ENCODE results near the gene MGAT5.

MGAT5 gene

GRCh38 chr2:134310107-134311079, 56.5 kb downstream of the MGAT5 start:
- no peaks in the 10 kb centered on the region for H3K4me1 ChIP-seq (ENCODE audit: control insufficient read depth, insufficient read depth, low read length)
- H3K9ac ChIP-seq (ENCODE audit: low read depth, low read length), result no peak overlapping the region
- H3K4me2 ChIP-seq (ENCODE audit: low read length), result no peak overlapping the region
- no peak overlapping the region for H3K4me3 ChIP-seq (ENCODE audit: low read length)
- H3K9me3 ChIP-seq (replicated peaks; ENCODE audit: low read length), result no peaks in the 10 kb centered on the region
- H3K27me3 ChIP-seq (ENCODE audit: control insufficient read depth, insufficient read depth, low read length), result no peaks in the 10 kb centered on the region
- no peaks in the 10 kb centered on the region for H3K36me3 ChIP-seq (ENCODE audit: insufficient read depth, low read length)

GRCh38 chr2:134312482-134312881, 58.6 kb downstream of the MGAT5 start:
- Histone ChIP-seq H3K36me3 (ENCODE audit: insufficient read depth, low read length) (no peaks in the 10 kb centered on the region), H3K4me3 (ENCODE audit: low read length) (no peak overlapping the region), H3K27me3 (ENCODE audit: control insufficient read depth, insufficient read depth, low read length) (no peaks in the 10 kb centered on the region), H3K9ac (ENCODE audit: low read depth, low read length) (no peak overlapping the region), H3K4me2 (ENCODE audit: low read length) (no peak overlapping the region), H3K9me3 (replicated peaks; ENCODE audit: low read length) (no peaks in the 10 kb centered on the region), H3K4me1 (ENCODE audit: control insufficient read depth, insufficient read depth, low read length) (no peaks in the 10 kb centered on the region)

- Histone ChIP-seq H3K4me2 (ENCODE audit: low read length) (no peak overlapping the region), H3K9me3 (replicated peaks; ENCODE audit: low read length) (no peaks in the 10 kb centered on the region), H3K27me3 (ENCODE audit: control insufficient read depth, insufficient read depth, low read length) (no peaks in the 10 kb centered on the region), H3K4me1 (ENCODE audit: control insufficient read depth, insufficient read depth, low read length) (no peaks in the 10 kb centered on the region), H3K36me3 (ENCODE audit: insufficient read depth, low read length) (peaks cover 5% of the 10 kb centered on the region), H3K4me3 (ENCODE audit: low read length) (no peak overlapping the region), H3K9ac (ENCODE audit: low read depth, low read length) (no peak overlapping the region)
Measured at GRCh38 chr2:134314202-134314601, 60.3 kb downstream of the MGAT5 start.

- Histone ChIP-seq H3K9ac (ENCODE audit: low read depth, low read length) (no peak overlapping the region), H3K27me3 (ENCODE audit: control insufficient read depth, insufficient read depth, low read length) (no peaks in the 10 kb centered on the region), H3K4me1 (ENCODE audit: control insufficient read depth, insufficient read depth, low read length) (no peaks in the 10 kb centered on the region), H3K9me3 (replicated peaks; ENCODE audit: low read length) (no peaks in the 10 kb centered on the region), H3K4me3 (ENCODE audit: low read length) (no peak overlapping the region), H3K4me2 (ENCODE audit: low read length) (no peak overlapping the region), H3K36me3 (ENCODE audit: insufficient read depth, low read length) (peaks cover 9% of the 10 kb centered on the region)
Measured at GRCh38 chr2:134314681-134315368, 61.0 kb downstream of the MGAT5 start.

GRCh38 chr2:134315471-134315870, 61.6 kb downstream of the MGAT5 start:
- Histone ChIP-seq H3K9me3 (replicated peaks; ENCODE audit: low read length) (no peaks in the 10 kb centered on the region), H3K9ac (ENCODE audit: low read depth, low read length) (no peak overlapping the region), H3K4me3 (ENCODE audit: low read length) (no peak overlapping the region), H3K36me3 (ENCODE audit: insufficient read depth, low read length) (peaks cover 9% of the 10 kb centered on the region), H3K27me3 (ENCODE audit: control insufficient read depth, insufficient read depth, low read length) (no peaks in the 10 kb centered on the region), H3K4me1 (ENCODE audit: control insufficient read depth, insufficient read depth, low read length) (no peaks in the 10 kb centered on the region), H3K4me2 (ENCODE audit: low read length) (no peak overlapping the region)

- peaks cover 9% of the 10 kb centered on the region for H3K36me3 ChIP-seq (ENCODE audit: insufficient read depth, low read length)
- H3K27me3 ChIP-seq (ENCODE audit: control insufficient read depth, insufficient read depth, low read length), result no peaks in the 10 kb centered on the region
- H3K4me2 ChIP-seq (ENCODE audit: low read length), result no peak overlapping the region
- no peak overlapping the region for H3K9ac ChIP-seq (ENCODE audit: low read depth, low read length)
- H3K4me3 ChIP-seq (ENCODE audit: low read length), result no peak overlapping the region
- no peaks in the 10 kb centered on the region for H3K4me1 ChIP-seq (ENCODE audit: control insufficient read depth, insufficient read depth, low read length)
- no peaks in the 10 kb centered on the region for H3K9me3 ChIP-seq (replicated peaks; ENCODE audit: low read length)
Measured at GRCh38 chr2:134319596-134320254, 65.9 kb downstream of the MGAT5 start.

- H3K4me2 ChIP-seq (ENCODE audit: low read length), result no peak overlapping the region
- H3K9ac ChIP-seq (ENCODE audit: low read depth, low read length), result no peak overlapping the region
- peaks cover 9% of the 10 kb centered on the region for H3K36me3 ChIP-seq (ENCODE audit: insufficient read depth, low read length)
- H3K4me1 ChIP-seq (ENCODE audit: control insufficient read depth, insufficient read depth, low read length), result no peaks in the 10 kb centered on the region
- no peaks in the 10 kb centered on the region for H3K9me3 ChIP-seq (replicated peaks; ENCODE audit: low read length)
- no peak overlapping the region for H3K4me3 ChIP-seq (ENCODE audit: low read length)
- H3K27me3 ChIP-seq (ENCODE audit: control insufficient read depth, insufficient read depth, low read length), result no peaks in the 10 kb centered on the region
Measured at GRCh38 chr2:134320930-134321329, 67.1 kb downstream of the MGAT5 start.

- Histone ChIP-seq H3K27me3 (ENCODE audit: control insufficient read depth, insufficient read depth, low read length) (no peaks in the 10 kb centered on the region), H3K9ac (ENCODE audit: low read depth, low read length) (no peak overlapping the region), H3K9me3 (replicated peaks; ENCODE audit: low read length) (no peaks in the 10 kb centered on the region), H3K4me1 (ENCODE audit: control insufficient read depth, insufficient read depth, low read length) (no peaks in the 10 kb centered on the region), H3K4me3 (ENCODE audit: low read length) (no peak overlapping the region), H3K36me3 (ENCODE audit: insufficient read depth, low read length) (peaks cover 4% of the 10 kb centered on the region), H3K4me2 (ENCODE audit: low read length) (no peak overlapping the region)
Measured at GRCh38 chr2:134323777-134324176, 69.9 kb downstream of the MGAT5 start.

GRCh38 chr2:134324430-134324829, 70.6 kb downstream of the MGAT5 start:
- H3K27me3 ChIP-seq (ENCODE audit: control insufficient read depth, insufficient read depth, low read length), result no peaks in the 10 kb centered on the region
- no peak overlapping the region for H3K4me3 ChIP-seq (ENCODE audit: low read length)
- H3K36me3 ChIP-seq (ENCODE audit: insufficient read depth, low read length), result peaks cover 2% of the 10 kb centered on the region
- no peak overlapping the region for H3K9ac ChIP-seq (ENCODE audit: low read depth, low read length)
- no peaks in the 10 kb centered on the region for H3K4me1 ChIP-seq (ENCODE audit: control insufficient read depth, insufficient read depth, low read length)
- no peak overlapping the region for H3K4me2 ChIP-seq (ENCODE audit: low read length)
- no peaks in the 10 kb centered on the region for H3K9me3 ChIP-seq (replicated peaks; ENCODE audit: low read length)

- H3K4me2 ChIP-seq (ENCODE audit: low read length), result no peak overlapping the region
- H3K9me3 ChIP-seq (replicated peaks; ENCODE audit: low read length), result no peaks in the 10 kb centered on the region
- no peaks in the 10 kb centered on the region for H3K4me1 ChIP-seq (ENCODE audit: control insufficient read depth, insufficient read depth, low read length)
- H3K4me3 ChIP-seq (ENCODE audit: low read length), result no peak overlapping the region
- H3K36me3 ChIP-seq (ENCODE audit: insufficient read depth, low read length), result no peaks in the 10 kb centered on the region
- H3K27me3 ChIP-seq (ENCODE audit: control insufficient read depth, insufficient read depth, low read length), result no peaks in the 10 kb centered on the region
- no peak overlapping the region for H3K9ac ChIP-seq (ENCODE audit: low read depth, low read length)
Measured at GRCh38 chr2:134324947-134325346, 71.1 kb downstream of the MGAT5 start.

- H3K4me2 ChIP-seq (ENCODE audit: low read length), result no peak overlapping the region
- no peak overlapping the region for H3K4me3 ChIP-seq (ENCODE audit: low read length)
- H3K27me3 ChIP-seq (ENCODE audit: control insufficient read depth, insufficient read depth, low read length), result no peaks in the 10 kb centered on the region
- no peak overlapping the region for H3K9ac ChIP-seq (ENCODE audit: low read depth, low read length)
- no peaks in the 10 kb centered on the region for H3K36me3 ChIP-seq (ENCODE audit: insufficient read depth, low read length)
- no peaks in the 10 kb centered on the region for H3K9me3 ChIP-seq (replicated peaks; ENCODE audit: low read length)
- H3K4me1 ChIP-seq (ENCODE audit: control insufficient read depth, insufficient read depth, low read length), result no peaks in the 10 kb centered on the region
Measured at GRCh38 chr2:134325696-134326095, 71.8 kb downstream of the MGAT5 start.
